Adrenal gland (tissue), 5 donors: ENCODE data around the gene DGKG.

Experiments
- POLR2A ChIP-seq, 2 donors: fragments of 450-650 bp; IDR thresholded peaks; one replicate each; pipeline ENCODE4 v1.6.1; 2017; ENCODE audit warnings: antibody characterized with exemption in 2 of 2, mild to moderate bottlenecking in 2 of 2, moderate library complexity in 1 of 2
- TF ChIP-seq, protein P1 (sequence below), 6 experiments: fragments of 450-650 bp in 4 of 6; fragments of 200-600 bp in 2 of 6; sonication (generic) in 1 of 6; IDR thresholded peaks; 1 replicate in 5 of 6; 2 replicates in 1 of 6; pipeline versions ENCODE4 v1.5.1 to v1.8.0; 2016 to 2021; ENCODE audit warnings: antibody characterized with exemption in 6 of 6, mild to moderate bottlenecking in 2 of 6, moderate library complexity in 1 of 6
- donor health status: DM: no; HTN: no; CAD: no.

DNA sequence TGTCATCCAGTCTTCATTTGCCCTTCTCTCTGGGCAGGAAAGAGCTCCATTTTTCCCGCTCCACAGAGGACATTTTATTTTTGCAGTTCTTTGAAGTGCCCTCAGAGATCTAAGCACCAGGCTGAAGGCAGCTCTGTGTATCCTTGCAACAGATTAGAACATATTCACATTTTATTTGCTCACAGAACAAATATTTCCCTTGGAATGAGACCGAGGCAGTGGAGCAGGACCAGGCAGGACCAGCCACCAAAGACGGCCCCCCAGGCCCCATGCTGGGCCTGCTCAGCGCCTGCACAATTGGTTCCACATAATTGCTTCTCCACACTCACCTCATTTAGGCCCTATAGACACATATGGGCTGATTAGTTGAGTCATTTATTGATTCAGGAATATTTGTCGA, 237.4 kb downstream of the DGKG start:
- TF ChIP-seq POLR2A (IDR thresholded peaks at IDR 0.05) = no peak
- TF ChIP-seq, protein P1, sequence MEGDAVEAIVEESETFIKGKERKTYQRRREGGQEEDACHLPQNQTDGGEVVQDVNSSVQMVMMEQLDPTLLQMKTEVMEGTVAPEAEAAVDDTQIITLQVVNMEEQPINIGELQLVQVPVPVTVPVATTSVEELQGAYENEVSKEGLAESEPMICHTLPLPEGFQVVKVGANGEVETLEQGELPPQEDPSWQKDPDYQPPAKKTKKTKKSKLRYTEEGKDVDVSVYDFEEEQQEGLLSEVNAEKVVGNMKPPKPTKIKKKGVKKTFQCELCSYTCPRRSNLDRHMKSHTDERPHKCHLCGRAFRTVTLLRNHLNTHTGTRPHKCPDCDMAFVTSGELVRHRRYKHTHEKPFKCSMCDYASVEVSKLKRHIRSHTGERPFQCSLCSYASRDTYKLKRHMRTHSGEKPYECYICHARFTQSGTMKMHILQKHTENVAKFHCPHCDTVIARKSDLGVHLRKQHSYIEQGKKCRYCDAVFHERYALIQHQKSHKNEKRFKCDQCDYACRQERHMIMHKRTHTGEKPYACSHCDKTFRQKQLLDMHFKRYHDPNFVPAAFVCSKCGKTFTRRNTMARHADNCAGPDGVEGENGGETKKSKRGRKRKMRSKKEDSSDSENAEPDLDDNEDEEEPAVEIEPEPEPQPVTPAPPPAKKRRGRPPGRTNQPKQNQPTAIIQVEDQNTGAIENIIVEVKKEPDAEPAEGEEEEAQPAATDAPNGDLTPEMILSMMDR (IDR thresholded peaks at IDR 0.05) = no peak
